Type B pancreatic cell (in vitro differentiated cells): Measurements from ENCODE around the gene PRDX5. TPM values are rescaled to one million over a fixed set of nuclear protein-coding genes. Genes with fewer than 3 reads are reported as not detected.
"Not testable (repeated sequence)": the region's sequence is repeated elsewhere in the genome, so short reads cannot be mapped to it uniquely, and the experiment has no call there.

Source experiments
- DNase-seq: peaks from one replicate; pipeline ENCODE4 v3.0.0; 2021; ENCODE audit warnings: mixed read lengths; ENCODE audit not compliant: unreplicated experiment; ENCODE audit errors: extremely low spot score
- H3K27ac Mint-ChIP-seq: 2 replicates; pipeline ENCODE4 v1.8.0; 2021; ENCODE audit warnings: mild to moderate bottlenecking, mixed read lengths
- H3K27me3 Mint-ChIP-seq: 2 replicates; pipeline ENCODE4 v1.8.0; 2021; ENCODE audit warnings: mixed read lengths
- H3K36me3 Mint-ChIP-seq: 2 replicates; pipeline ENCODE4 v1.8.0; 2021; ENCODE audit warnings: mixed read lengths
- H3K4me1 Mint-ChIP-seq: one replicate; pipeline ENCODE4 v1.8.0; 2021; ENCODE audit warnings: mixed read lengths; ENCODE audit not compliant: unreplicated experiment
- H3K4me3 Mint-ChIP-seq: 2 replicates; pipeline ENCODE4 v1.8.0; 2021; ENCODE audit warnings: mild to moderate bottlenecking, mixed read lengths
- H3K9me3 Mint-ChIP-seq: 2 replicates; pipeline ENCODE4 v1.8.0; 2021; ENCODE audit warnings: mixed read lengths
- total RNA-seq: library from RNA; stranded (reverse); gene quantifications from 2 replicates; pipeline ENCODE4 v1.2.1, GENCODE V29; 2021; ENCODE audit warnings: low replicate concordance
- TF ChIP-seq, protein P1 (sequence below): fragments of 200-600 bp; sonication (generic); conservative IDR thresholded peaks from 2 replicates; pipeline ENCODE4 v1.5.0; 2021; ENCODE audit warnings: antibody characterized with exemption, mild to moderate bottlenecking

The PRDX5 gene
- total RNA-seq, 1 donor from 2014 or later = 166 TPM

DNA sequence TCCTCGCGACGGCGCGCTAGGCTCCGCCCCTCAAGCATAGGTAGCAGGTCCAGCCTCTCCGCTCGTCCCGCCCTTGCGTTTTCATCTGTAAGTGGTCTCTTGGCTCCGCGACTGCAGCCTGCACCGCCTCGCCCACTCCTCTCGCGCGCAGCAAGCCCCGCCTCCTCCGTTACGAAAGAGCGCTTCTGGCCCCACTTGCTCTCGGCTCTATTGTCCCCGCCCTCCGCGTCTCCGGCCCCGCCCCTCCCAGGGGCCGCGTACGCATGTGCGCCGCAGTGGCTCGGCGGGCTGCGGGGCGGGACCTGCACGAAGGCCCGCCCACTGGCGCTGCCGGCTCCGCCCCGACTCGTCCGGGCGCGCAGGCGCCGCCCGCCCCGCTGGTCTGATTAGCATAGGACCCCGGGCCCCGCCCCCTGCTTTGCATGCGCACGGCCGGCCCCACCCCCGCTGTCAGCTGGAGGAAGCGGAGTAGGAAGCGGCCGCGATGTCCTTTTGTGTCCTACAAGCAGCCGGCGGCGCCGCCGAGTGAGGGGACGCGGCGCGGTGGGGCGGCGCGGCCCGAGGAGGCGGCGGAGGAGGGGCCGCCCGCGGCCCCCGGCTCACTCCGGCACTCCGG lies 12.7 kb upstream of the PRDX5 start, which contains the start of gene ESRRA:
Gene ESRRA, plus strand, starts transcription at position 450 of the 616 bp plus-strand sequence. CDS start 1,656 bp downstream, outside the sequence.
- no peaks in the 10 kb centered on the region for H3K36me3 Mint-ChIP-seq
- H3K4me3 Mint-ChIP-seq = peak within 1 kb of the TSS; percentile 96
- H3K4me1 Mint-ChIP-seq = peaks cover 20% of the 10 kb centered on the region
- no peaks in the 10 kb centered on the region for H3K9me3 Mint-ChIP-seq
- peak within 1 kb of the TSS; percentile 99 for H3K27ac Mint-ChIP-seq
- peak; percentile 100 for DNase-seq
- peaks cover 14% of the 10 kb centered on the region for H3K27me3 Mint-ChIP-seq
- TF ChIP-seq, protein P1, sequence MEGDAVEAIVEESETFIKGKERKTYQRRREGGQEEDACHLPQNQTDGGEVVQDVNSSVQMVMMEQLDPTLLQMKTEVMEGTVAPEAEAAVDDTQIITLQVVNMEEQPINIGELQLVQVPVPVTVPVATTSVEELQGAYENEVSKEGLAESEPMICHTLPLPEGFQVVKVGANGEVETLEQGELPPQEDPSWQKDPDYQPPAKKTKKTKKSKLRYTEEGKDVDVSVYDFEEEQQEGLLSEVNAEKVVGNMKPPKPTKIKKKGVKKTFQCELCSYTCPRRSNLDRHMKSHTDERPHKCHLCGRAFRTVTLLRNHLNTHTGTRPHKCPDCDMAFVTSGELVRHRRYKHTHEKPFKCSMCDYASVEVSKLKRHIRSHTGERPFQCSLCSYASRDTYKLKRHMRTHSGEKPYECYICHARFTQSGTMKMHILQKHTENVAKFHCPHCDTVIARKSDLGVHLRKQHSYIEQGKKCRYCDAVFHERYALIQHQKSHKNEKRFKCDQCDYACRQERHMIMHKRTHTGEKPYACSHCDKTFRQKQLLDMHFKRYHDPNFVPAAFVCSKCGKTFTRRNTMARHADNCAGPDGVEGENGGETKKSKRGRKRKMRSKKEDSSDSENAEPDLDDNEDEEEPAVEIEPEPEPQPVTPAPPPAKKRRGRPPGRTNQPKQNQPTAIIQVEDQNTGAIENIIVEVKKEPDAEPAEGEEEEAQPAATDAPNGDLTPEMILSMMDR = no peak

DNA sequence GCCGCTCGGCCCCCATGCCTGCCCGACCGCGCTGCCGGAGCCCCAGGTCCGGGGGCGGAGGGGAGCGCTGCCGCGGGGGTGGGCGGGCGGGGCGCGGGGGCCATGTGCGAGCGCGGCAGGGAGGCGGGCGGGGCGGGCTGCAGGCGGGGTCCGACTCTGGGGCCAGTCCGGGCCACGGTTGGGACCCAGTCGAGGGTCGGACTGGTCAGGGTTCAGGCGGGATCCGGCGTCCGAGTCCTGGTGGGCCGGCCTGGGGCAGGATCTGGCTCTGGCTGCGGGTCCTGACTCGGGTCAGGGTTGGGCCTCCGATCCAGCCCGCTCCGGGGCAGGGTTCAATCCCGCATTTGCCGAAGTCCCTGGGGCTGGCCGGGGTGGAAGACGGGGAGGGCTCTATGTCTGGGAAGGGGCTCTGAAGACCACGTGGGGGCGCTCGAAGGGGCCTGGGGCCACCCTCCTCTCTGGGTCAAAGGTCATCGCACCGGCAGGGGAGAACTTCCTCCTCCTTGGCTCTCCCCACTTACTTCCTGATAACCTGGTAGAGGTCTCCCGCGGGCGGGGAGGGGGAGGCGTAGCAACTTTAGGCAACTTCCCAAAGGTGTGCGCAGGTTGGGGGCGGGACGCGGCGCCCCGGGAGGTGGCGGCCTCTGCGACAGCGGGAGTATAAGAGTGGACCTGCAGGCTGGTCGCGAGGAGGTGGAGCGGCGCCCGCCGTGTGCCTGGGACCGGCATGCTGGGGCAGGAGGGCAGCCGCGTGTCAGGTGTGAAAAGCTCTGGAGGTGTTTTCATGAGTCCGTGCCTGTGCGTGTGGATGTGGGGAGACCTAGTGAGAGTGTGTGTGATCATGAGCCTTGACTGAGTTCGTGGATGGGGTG lies 12.0 kb upstream of the PRDX5 start:
- no peak for DNase-seq
- Mint-ChIP-seq H3K4me1 (peaks cover 19% of the 10 kb centered on the region), H3K27me3 (peaks cover 7% of the 10 kb centered on the region), H3K27ac (peak overlapping the region; percentile 92), H3K9me3 (no peaks in the 10 kb centered on the region), H3K36me3 (no peaks in the 10 kb centered on the region), H3K4me3 (peak overlapping the region; percentile 96)
- TF ChIP-seq, protein P1 = peak; percentile 60

DNA sequence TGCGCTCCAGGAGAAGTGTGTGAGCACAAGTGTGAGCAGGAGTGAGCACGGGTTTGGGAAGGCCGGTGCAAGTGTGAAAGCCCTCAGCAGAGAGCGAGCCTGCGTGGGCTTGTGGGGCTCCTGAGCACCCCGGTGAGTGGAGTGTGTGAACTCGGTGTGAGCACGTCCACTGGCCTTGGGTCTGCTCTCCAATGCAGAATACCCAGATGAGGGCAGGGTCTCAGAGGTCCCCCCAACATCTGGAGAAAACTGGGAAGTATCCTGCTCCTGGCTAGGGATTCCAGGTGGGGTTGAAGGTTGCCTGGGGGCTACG lies 11.4 kb upstream of the PRDX5 start:
- H3K36me3 Mint-ChIP-seq = no peaks in the 10 kb centered on the region
- peak overlapping the region; percentile 92 for H3K27ac Mint-ChIP-seq
- H3K4me3 Mint-ChIP-seq = peak overlapping the region; percentile 96
- H3K27me3 Mint-ChIP-seq = peaks cover 4% of the 10 kb centered on the region
- no peaks in the 10 kb centered on the region for H3K9me3 Mint-ChIP-seq
- TF ChIP-seq, protein P1 = no peak
- H3K4me1 Mint-ChIP-seq = peaks cover 21% of the 10 kb centered on the region
- no peak for DNase-seq

DNA sequence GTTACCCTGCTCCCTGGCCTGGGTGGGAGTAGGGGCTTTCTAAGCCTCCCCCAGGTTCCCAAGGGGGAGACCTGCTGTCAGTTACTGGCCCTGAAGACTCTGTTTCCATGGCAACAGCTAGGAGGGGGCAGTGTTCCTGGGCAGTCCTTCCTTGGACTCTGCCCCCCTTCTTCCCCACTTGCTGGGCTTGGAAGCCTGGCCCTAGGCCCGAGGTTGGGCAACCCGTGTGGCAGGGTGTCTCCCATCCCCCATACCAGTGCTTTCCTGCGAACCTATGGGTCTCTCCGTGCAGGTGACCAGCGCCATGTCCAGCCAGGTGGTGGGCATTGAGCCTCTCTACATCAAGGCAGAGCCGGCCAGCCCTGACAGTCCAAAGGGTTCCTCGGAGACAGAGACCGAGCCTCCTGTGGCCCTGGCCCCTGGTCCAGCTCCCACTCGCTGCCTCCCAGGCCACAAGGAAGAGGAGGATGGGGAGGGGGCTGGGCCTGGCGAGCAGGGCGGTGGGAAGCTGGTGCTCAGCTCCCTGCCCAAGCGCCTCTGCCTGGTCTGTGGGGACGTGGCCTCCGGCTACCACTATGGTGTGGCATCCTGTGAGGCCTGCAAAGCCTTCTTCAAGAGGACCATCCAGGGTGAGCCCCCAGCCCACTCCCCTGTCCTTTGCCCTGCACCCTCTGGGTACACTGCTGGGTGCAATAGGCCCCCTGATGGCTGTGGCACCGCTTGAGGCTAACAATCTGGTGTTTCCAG lies 10.9 kb upstream of the PRDX5 start:
- H3K9me3 Mint-ChIP-seq = no peaks in the 10 kb centered on the region
- DNase-seq = no peak
- peaks cover 21% of the 10 kb centered on the region for H3K4me1 Mint-ChIP-seq
- no peaks in the 10 kb centered on the region for H3K36me3 Mint-ChIP-seq
- peaks cover under 1% of the 10 kb centered on the region for H3K27me3 Mint-ChIP-seq
- H3K27ac Mint-ChIP-seq = no peak overlapping the region
- H3K4me3 Mint-ChIP-seq = peak overlapping the region; percentile 96
- TF ChIP-seq, protein P1 = no peak

DNA sequence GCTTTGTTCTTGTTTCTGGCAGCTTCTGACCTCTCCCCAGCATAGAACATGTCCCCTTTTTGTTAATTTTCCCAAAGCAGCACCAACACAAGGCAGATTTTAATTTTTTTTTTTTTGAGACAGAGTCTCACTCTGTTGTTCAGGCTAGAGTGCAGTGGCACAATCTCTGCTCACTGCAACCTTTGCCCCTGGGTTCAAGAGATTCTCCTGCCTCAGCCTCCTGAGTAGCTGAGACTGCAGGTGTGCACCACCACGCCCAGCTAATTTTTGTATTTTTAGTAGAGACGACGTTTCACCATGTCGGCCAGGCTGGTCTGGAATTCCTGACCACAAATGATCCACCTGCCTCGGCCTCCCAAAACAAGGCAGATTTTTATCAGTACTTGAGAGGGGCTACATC lies 10.1 kb upstream of the PRDX5 start:
- H3K36me3 Mint-ChIP-seq, DNase-seq, H3K9me3 Mint-ChIP-seq, H3K27me3 Mint-ChIP-seq: not testable (repeated sequence)
- H3K4me1 Mint-ChIP-seq = peaks cover 21% of the 10 kb centered on the region
- H3K27ac Mint-ChIP-seq = peak overlapping the region; percentile 26
- H3K4me3 Mint-ChIP-seq = peak overlapping the region; percentile 18

DNA sequence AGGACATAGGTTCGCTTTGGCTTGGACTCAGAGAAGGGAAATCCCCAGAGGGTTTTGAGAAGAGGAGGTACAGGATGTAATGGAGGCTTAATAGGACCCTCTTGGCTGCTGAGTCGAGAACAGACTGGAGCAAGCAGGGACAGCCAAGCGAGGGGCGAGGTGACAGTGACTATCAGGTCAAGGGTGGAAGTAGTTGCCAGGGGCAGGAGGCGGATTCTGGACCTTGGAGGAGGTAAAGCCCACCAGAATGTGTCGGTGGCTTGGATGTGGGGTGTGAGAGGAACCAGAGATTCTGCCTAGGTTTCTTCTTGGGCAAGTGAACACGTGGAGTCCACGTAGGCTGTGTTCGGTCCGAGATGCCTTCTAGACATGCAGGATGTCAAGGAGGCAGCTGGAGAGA lies 5.0 kb upstream of the PRDX5 start:
- TF ChIP-seq, protein P1 = no peak
- peak overlapping the region; percentile 81 for H3K27ac Mint-ChIP-seq
- peak overlapping the region; percentile 60 for H3K4me3 Mint-ChIP-seq

More for the DNA sequence above, 5.0 kb upstream of the PRDX5 start:
- Mint-ChIP-seq H3K4me1 (peaks cover 10% of the 10 kb centered on the region), H3K9me3 (no peaks in the 10 kb centered on the region), H3K27me3 (no peaks in the 10 kb centered on the region), H3K36me3 (peaks cover 5% of the 10 kb centered on the region)
- no peak for DNase-seq
